Peyer's patch (tissue), 4 donors: Measurements from ENCODE around the gene KCNIP3.

Experiments used
- CTCF ChIP-seq, 6 experiments: fragments of 450-650 bp in 4 of 6; fragments of 200-600 bp in 2 of 6; sonication (generic) in 1 of 6; IDR thresholded peaks; one replicate each; pipeline ENCODE4 v1.5.1; 2017 to 2019; ENCODE audit warnings: antibody characterized with exemption in 6 of 6, mild to moderate bottlenecking in 3 of 6, moderate library complexity in 1 of 6
- POLR2A ChIP-seq, 2 donors: fragments of 450-650 bp; IDR thresholded peaks; one replicate each; pipeline ENCODE4 v1.5.1; 2017; ENCODE audit warnings: antibody characterized with exemption in 2 of 2, mild to moderate bottlenecking in 2 of 2, moderate library complexity in 2 of 2

- peak in 1 of 6 experiments; percentile 6 for TF ChIP-seq CTCF (IDR thresholded peaks at IDR 0.05)
- TF ChIP-seq POLR2A (IDR thresholded peaks at IDR 0.05), result no peak
These were observed 49.9 kb downstream of the KCNIP3 start for GRCh38 chr2:95346738-95347671.
